HG03378 (cell line): ENCODE results near the gene TTLL4.

Experiments used
- ATAC-seq: cut with Tn5 transposase; IDR thresholded peaks from one replicate; pipeline ENCODE4 v1.9.1; 2021; ENCODE audit warnings: mild to moderate bottlenecking, moderate library complexity; ENCODE audit not compliant: unreplicated experiment

The TTLL4 gene, protein sequence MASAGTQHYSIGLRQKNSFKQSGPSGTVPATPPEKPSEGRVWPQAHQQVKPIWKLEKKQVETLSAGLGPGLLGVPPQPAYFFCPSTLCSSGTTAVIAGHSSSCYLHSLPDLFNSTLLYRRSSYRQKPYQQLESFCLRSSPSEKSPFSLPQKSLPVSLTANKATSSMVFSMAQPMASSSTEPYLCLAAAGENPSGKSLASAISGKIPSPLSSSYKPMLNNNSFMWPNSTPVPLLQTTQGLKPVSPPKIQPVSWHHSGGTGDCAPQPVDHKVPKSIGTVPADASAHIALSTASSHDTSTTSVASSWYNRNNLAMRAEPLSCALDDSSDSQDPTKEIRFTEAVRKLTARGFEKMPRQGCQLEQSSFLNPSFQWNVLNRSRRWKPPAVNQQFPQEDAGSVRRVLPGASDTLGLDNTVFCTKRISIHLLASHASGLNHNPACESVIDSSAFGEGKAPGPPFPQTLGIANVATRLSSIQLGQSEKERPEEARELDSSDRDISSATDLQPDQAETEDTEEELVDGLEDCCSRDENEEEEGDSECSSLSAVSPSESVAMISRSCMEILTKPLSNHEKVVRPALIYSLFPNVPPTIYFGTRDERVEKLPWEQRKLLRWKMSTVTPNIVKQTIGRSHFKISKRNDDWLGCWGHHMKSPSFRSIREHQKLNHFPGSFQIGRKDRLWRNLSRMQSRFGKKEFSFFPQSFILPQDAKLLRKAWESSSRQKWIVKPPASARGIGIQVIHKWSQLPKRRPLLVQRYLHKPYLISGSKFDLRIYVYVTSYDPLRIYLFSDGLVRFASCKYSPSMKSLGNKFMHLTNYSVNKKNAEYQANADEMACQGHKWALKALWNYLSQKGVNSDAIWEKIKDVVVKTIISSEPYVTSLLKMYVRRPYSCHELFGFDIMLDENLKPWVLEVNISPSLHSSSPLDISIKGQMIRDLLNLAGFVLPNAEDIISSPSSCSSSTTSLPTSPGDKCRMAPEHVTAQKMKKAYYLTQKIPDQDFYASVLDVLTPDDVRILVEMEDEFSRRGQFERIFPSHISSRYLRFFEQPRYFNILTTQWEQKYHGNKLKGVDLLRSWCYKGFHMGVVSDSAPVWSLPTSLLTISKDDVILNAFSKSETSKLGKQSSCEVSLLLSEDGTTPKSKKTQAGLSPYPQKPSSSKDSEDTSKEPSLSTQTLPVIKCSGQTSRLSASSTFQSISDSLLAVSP

DNA sequence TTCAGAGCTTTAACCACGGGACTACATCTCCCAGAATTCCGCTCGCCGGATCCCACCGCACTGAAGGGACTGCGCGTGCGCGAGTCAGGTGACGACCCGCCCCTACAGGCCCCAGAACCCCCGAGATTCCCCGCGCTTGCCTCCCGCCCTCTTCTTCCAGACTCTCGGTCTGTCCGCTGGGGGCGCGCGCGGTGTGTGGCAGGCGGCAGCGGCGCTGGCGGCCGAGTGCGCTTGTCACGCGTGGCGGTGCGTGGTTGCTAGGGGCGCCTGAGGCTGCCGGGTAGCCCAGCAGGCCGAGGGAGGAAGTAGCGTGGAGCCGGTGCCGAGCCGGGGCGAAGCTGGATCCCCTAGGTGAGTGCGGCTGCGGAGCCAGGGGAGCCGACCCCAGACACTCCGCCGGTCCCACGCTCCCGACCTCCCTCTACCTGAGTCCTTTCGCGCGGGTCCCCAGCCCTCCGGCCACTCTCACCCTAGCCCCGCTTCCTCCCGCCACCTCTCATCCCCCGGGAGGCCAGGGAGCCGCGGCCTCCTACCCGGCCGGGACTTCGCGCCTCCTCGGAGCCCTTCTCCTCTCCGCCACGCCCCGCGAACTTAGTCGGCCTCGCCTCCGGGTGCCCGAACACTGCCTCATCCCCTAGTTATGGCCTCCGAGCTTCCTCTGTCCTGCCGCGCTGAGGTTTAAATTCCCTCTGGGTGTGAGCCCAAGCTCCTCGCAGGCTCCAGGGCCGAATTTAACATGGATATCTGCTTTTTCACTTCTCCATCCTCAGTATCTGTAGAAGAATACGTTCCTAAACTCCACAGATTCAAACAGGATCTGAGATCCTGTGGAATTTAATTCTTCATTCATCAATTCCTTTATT is at the start of gene TTLL4:
TSS of gene TTLL4 (plus strand) at position 149 of the 863 bp plus-strand sequence. CDS start 26,842 bp downstream, outside the sequence.
- peak; percentile 77 for ATAC-seq

DNA sequence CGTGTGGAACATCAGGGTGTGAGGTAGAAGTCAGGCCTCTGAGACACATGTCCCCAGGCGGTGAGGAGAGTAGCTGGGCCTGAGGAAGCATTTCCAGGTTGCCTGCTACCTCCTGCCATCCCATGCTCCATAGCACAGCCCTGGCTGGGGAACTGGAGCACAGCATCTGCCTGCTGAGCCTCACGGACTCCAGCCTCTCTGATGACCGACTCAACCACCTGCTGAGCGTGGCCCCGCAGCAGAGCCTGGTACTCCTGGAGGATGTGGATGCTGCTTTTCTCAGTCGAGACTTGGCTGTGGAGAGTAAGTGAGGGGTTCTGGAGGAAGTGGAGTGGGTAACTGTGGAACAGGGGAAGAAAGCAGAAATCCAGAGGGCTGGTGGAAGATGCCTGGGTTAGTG is 48.3 kb upstream of the TTLL4 start:
- no peak for ATAC-seq

DNA sequence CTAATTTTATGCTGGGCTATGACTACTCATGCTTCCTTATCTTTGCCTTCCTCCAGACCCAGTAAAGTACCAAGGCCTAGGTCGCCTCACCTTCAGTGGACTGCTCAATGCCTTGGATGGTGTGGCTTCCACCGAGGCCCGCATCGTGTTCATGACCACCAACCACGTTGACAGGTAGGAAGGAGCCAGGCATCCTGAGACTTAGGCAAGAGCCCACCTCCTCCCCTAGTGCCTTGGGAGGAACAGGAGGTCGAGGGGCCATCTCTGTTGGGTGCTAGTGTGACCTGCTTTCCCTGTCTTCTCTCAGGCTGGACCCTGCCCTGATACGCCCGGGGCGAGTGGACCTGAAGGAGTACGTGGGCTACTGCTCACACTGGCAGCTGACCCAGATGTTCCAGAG is 47.8 kb upstream of the TTLL4 start:
- no peak for ATAC-seq

DNA sequence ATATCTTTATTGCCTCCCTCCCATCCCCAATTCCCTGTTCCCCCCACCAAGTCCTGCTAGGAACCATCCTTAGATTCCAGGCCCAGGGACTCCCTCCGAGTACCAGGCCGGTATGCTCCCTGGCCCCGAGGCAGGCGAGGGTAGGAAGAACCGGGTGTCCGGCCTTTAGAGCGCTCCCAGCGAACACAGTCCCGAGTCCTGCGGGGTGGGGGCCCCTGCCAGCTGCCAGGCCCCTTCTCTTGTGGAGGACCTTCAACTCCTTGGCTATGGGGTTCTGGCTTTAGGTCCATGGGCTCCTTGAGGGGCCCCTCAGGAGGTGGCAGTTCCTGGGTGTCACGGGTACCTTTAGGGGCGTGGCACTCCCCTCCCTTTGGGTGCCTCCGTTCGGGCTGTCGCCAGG is 46.7 kb upstream of the TTLL4 start:
- no peak for ATAC-seq

DNA sequence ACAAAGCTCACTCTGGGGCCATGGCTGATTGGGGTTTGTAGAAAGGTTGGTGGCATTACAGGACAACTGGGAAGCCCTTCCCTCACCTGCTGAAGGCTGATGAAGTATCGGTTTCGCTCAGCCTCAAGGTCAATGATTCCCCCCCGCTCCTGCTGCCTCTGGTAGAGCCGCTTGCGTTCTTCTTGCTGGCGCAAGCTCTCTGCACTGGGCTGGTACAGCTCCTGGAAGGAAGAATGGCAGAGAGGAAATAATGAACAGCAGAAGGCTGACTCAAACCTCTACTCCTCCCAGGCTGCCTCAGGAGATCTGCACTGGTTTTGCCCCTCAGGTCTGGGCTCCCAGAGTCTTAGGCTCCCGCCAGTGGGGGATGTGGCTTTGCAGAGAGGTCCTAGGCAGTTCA is 46.0 kb upstream of the TTLL4 start:
- no peak for ATAC-seq

DNA sequence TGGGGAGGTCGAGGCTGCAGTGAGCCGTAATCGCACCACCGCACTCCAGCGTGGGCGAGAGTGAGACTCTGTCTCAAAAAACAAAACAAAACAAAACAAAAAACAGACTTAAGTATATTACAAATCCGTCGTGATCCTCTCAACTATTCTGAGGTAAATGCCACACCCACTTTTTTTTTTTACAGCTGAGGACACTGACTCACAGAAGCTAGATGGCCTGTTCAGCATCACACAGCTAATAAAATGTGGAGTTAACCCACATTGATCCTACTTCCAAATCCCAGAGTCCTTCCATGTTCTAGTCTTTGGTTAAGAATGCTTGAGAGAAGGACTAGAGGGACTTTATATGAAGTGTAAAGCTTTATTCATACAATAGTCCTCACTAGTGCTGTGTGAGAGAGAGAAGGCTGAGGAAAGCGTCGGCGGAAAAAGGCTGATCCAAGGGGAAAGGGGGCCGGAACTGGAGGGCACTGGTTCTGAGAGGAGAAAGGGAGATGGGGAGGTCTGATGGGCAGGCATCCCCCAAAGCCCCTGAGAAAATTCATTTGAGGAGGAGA is 39.5 kb upstream of the TTLL4 start:
- peak; percentile 4 for ATAC-seq

DNA sequence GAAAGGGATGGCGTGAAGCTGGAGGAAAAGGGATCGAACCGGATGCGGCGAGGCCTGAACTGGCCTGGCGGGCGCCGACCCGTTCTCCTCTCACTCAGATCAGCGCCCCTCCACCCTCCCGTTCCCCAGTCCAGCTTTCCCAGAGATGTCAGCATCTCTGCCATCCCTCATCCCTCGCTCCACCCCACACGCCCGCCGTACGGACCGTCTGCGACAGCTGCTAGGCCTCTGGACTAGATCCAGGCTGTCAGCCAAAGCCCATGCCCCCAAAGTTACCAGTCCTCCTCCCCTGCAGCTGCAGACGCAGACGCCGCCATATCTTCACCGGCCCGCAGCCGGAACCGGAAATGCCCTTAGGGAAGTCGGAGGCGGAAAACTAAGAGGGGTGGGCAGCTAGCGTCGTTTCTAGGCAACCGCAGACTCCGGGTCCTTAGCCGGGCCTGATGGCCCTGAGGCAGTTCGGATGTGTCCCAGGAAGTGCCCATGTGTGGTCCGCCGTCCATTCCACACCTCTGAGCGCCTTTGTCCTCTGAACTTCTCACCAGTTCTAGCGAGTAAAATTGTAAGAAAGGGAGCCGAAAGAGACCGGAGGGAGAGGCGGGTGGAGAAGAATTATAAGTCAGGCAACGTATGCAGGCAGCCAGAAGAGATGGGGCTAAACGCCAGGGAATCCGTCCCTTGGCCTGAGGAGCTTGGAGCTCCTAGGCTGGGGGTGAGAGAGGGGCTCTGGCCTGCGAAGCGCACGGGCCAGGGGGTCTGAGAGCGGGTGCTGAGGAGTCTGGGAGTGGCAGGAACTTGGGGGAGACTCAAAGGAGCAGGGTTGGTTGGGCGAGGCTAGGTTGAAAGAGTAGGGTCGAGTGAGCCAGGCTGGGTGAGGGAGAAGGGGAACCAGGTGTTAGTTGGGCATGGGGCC is 38.7 kb upstream of the TTLL4 start, which contains the start of the genes RNF25 and STK36:
TSS of gene RNF25 (minus strand) at position 349 of the 913 bp plus-strand sequence. CDS start at position 317, 32 bp downstream.
TSS of gene STK36 (plus strand) at position 433 of the 913 bp plus-strand sequence. CDS start 744 bp downstream, outside the sequence.
- ATAC-seq, result peak; percentile 82

DNA sequence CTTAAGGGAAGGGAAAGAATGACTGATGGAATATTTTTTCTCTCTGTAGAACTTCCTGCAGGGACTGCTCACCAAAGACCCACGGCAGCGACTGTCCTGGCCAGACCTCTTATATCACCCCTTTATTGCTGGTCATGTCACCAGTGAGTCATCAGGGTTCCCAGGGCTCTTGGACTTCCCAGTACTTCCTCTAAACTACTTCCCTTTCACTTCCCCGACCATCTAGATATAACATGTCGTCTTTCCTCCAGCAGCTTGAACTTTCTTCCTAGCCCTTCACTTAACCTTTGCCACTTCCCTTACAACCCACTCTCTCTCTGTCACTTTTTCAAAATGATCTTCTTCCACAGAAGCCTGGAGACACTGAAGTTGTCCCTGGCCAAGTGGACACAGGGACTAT is 31.5 kb upstream of the TTLL4 start:
- ATAC-seq, result no peak

DNA sequence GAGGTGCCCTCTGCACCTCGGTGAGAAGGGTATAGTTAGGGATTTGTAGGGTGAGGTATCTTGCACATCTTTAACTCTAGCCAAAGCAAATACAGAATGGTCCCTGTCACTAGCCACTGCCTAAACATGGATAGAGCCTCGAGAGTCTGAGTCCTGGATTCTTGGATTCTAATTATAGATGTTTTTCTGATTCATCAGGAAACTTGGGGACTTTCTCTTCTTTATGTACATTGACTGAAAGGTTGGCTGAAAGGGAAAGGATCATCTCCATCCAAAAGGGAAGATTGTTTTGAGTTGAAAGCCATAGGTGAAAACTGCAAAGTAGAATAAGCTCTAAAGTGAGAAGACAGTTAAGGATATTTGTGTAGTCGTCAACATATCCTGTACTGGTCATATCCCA is 30.6 kb upstream of the TTLL4 start:
- ATAC-seq, result no peak

DNA sequence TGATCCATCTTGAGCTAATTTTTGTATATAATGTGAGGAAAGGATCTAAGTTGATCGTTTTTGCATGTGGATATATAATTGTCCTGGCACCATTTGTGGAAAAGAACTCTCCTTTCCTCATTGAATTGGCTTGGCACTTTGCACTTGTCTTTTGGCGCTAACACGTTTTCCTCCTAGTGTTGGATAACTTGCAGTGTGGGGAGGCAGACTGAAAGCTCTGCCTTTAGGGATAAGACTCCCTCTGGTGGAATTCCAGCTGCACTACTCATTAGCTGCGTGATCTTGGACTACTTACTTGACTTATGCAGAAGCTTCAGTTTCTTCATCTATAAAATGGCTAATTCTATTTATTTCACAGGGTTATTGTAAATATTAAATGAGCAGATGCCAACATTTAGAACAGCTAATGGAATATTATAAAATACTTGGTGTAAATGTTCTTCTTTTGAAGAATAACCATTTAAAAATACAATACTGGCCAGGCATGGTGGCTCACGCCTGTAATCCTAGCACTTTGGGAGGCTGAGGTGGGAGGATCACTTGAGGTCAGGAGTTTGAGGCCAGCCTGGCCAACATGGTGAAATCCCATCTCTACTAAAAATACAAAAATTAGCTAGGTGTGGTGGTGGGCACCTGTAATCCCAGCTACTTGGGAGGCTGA is 23.1 kb upstream of the TTLL4 start:
- peak; percentile 55 for ATAC-seq

DNA sequence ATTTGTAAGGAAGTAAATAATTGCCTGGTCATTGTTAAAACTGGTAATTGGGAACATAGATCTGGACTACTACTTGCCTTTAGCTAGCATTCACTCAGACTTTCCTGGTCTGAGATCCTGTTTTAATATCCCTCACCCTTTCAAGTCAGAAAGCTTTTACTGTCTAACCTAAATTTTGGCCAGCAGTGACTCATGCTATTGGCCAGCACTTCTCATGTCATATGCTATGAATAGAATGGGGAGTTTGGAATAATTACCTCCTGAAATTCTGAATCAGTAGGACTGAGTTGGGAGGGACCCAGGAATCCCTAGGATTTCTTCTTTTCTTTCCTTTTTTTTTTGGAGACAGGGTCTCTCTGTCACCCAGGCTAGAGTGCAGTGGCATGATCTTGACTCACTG is 19.4 kb upstream of the TTLL4 start:
- ATAC-seq, result no peak

DNA sequence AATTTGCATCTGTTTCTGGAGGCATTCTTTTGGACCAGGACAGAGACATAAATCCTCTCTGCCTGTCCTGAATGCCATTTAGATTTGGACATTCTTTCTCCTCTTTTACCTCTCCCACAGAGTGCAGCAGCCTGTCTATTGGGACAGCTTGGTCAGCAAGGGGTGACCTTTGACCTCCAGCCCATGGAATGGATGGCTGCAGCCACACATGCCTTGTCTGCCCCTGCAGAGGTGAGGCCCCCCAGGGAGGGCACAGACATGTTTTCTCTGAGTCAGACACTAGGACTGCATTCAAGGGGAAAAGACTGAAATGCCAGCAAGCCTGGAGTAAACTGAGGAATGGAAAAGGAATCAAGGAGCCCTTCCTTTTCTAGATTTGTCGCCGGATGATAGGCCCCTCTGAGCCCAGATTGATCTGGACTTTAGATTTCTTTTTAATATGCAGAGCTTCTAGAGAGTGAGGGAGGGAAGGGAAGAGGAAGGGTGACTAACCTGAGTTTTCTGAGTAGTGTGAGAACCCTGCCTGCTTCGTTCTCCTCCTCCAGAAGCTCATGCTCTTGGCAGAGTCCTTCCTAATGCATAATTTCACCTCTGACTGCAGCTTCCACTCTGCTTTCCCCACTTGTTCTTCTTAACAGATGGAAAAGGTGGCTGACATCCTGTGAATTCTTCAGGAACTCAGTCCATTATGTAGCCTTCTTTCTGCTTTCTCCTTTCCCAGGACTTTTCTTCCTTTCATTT is 16.1 kb upstream of the TTLL4 start:
- no peak for ATAC-seq

DNA sequence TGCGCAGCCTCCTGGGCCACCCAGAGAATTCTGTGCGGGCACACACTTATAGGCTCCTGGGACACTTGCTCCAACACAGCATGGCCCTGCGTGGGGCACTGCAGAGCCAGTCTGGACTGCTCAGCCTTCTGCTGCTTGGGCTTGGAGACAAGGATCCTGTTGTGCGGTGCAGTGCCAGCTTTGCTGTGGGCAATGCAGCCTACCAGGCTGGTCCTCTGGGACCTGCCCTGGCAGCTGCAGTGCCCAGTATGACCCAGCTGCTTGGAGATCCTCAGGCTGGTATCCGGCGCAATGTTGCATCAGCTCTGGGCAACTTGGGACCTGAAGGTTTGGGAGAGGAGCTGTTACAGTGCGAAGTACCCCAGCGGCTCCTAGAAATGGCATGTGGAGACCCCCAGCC is 11.8 kb upstream of the TTLL4 start:
- no peak for ATAC-seq

DNA sequence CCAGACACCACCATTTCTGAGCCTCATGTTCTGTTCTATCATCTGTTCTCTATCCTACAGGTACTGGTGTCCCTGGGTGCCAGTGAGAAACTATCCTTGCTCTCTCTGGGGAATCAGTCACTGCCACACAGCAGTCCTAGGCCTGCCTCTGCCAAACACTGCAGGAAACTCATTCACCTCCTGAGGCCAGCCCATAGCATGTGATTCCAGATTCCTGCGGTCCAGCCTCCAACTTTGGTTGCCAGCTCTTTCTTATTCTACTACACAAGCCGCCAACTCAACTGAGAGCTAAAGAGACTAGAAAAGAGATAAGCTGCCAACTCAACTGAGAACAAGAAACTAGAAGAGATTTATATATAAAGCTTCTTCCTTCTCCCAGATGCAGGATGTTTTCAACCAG is 8.8 kb upstream of the TTLL4 start:
- ATAC-seq, result no peak

DNA sequence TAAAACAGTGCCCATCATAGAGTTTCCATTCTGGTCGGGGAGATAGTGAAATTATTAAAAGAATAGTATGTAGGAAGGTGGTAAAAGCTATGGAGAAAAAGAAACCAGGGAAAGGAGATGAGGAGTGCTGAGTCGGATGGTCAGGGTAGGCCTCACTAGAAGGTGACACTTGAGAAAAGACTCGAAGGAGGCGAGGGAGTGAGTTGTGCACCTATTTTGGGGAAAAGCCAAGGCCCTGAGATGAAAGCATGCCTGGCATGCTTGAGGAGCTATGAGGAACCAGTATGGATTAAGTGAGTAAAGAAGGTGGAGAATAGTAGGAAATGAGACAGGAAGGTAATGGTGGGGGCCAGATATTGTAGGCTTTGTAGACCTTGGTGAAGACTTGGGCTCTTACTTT is 7.3 kb upstream of the TTLL4 start:
- no peak for ATAC-seq

DNA sequence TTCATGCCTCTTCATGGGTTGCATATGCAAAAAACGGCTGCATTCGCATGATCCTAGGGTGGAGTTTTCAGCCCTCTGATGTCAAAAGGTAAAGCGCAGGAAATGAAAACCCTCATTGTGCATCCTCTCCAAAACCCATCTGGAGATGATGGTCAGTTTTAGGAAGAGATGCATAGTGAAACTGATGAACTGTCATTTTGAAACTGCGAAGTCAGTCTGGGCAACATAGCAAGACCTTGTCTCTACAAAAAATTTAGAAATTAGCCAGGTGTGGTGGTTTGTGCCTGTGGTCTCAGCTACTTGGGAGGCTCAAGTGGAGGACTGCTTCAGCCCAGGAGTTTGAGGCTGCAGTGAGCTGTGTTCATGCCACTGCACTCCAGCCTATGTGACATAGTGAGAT is 2.5 kb upstream of the TTLL4 start:
- ATAC-seq, result peak; percentile 40

DNA sequence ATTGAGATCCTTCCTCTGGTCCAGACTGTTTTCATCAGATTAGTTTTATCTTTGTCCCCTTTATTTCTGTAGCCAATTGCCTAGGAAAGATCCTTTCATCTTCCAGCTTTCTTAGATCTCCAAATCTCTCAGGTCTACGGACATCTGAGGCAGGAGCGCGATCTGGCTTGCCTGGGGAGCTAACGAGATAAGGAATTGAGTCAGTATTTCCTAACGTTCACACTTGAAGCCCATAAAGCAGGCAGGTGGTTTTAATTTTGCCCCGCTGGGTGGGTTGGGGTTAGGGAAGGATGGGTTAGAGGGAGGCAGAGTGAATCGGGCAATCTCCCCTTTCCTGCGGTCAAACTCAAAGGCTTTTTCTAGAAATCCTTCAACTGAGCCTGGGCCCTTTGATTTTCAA is 727 bp upstream of the TTLL4 start:
- no peak for ATAC-seq

DNA sequence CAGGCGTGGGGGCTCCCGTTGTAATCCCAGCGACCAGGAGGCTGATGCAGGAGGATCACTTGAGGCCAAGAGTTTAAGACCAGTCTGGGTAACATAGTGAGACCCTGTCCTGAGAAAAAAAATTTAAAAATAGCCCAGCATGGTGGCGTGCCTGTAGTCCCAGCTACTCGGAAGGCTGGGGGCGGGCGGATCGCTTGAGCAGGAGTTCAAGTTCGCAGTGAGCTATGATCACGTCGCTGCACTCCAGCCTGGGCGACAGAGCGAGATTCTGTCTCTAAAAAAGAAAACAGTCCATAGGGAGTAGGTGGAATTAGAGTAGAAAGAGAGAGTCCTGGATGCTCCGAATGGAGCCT is 325 bp upstream of the TTLL4 start:
- ATAC-seq, result no peak
